HL-60 (cell line): ENCODE measurements around the gene ROPN1L.
A peak's percentile ranks its signal among the peaks of the same experiment; 100 is the strongest.

Source experiments
- DNase-seq, 2 experiments: peaks; one replicate each; pipeline ENCODE4 v3.0.0-alpha.2; 2010 to 2020; ENCODE audit warnings: low read depth in 1 of 2, low spot score in 1 of 2
- H3K27ac ChIP-seq: fragments of 250-450 bp; sonication (Bioruptor Pico); replicated peaks from 2 replicates; pipeline ENCODE4 v1.5.1; 2020; ENCODE audit warnings: mild to moderate bottlenecking, moderate library complexity
- H3K27me3 ChIP-seq: fragments of 250-450 bp; sonication (Bioruptor Pico); 2 replicates; pipeline ENCODE4 v1.5.1; 2021; ENCODE audit warnings: mild to moderate bottlenecking, moderate library complexity; ENCODE audit not compliant: insufficient read depth, poor library complexity, severe bottlenecking
- H3K4me3 ChIP-seq: replicated peaks from 2 replicates; pipeline ENCODE4 v1.5.1; 2011; ENCODE audit warnings: mild to moderate bottlenecking, control low read depth, low read length; ENCODE audit not compliant: insufficient read depth
- GABPA ChIP-seq: IDR thresholded peaks from 2 replicates; pipeline ENCODE4 v1.6.1; 2012; ENCODE audit warnings: low read depth
- POLR2AphosphoS5 ChIP-seq: IDR thresholded peaks from 2 replicates; pipeline ENCODE4 v1.6.1; 2012; ENCODE audit warnings: low read depth
- REST ChIP-seq: IDR thresholded peaks from 2 replicates; pipeline ENCODE4 v1.6.1; 2012; ENCODE audit warnings: low read depth; ENCODE audit not compliant: insufficient replicate concordance
- SPI1 ChIP-seq: IDR thresholded peaks from 2 replicates; pipeline ENCODE4 v1.6.1; 2012; ENCODE audit warnings: low read depth, mild to moderate bottlenecking, borderline replicate concordance
- TF ChIP-seq, protein P1 (sequence below): IDR thresholded peaks from one replicate; pipeline ENCODE4 v1.5.1; 2011; ENCODE audit warnings: low read length, control low read depth, inconsistent platforms; ENCODE audit not compliant: insufficient read depth

ROPN1L gene

DNA sequence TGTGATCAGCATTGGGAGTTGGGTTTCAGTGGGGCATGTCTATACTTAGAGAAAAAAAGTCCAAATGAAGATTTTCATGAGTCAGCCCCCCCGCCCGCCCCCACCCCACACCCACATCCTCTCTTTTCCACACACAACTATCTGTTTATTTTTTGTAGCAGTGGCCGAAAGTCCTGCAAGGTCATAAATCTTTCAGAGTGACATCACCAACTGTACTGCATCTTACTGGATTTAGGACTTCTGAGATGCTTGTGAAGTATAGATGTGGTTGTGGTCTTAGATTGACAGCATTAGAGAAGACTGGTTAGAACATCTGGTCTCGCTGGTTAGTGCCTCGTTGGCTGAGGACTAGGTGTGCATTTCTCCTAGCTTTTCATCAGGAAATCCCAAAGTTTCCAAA lies 7.3 kb upstream of the ROPN1L start:
- Histone ChIP-seq H3K4me3 (no peak overlapping the region), H3K27ac (no peak overlapping the region), H3K27me3 (no peaks in the 10 kb centered on the region)
- TF ChIP-seq SPI1: no peak
- TF ChIP-seq, protein P1, sequence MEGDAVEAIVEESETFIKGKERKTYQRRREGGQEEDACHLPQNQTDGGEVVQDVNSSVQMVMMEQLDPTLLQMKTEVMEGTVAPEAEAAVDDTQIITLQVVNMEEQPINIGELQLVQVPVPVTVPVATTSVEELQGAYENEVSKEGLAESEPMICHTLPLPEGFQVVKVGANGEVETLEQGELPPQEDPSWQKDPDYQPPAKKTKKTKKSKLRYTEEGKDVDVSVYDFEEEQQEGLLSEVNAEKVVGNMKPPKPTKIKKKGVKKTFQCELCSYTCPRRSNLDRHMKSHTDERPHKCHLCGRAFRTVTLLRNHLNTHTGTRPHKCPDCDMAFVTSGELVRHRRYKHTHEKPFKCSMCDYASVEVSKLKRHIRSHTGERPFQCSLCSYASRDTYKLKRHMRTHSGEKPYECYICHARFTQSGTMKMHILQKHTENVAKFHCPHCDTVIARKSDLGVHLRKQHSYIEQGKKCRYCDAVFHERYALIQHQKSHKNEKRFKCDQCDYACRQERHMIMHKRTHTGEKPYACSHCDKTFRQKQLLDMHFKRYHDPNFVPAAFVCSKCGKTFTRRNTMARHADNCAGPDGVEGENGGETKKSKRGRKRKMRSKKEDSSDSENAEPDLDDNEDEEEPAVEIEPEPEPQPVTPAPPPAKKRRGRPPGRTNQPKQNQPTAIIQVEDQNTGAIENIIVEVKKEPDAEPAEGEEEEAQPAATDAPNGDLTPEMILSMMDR: no peak
- TF ChIP-seq REST: no peak
- TF ChIP-seq POLR2AphosphoS5: no peak
- no peak for TF ChIP-seq GABPA
- DNase-seq: no peak

DNA sequence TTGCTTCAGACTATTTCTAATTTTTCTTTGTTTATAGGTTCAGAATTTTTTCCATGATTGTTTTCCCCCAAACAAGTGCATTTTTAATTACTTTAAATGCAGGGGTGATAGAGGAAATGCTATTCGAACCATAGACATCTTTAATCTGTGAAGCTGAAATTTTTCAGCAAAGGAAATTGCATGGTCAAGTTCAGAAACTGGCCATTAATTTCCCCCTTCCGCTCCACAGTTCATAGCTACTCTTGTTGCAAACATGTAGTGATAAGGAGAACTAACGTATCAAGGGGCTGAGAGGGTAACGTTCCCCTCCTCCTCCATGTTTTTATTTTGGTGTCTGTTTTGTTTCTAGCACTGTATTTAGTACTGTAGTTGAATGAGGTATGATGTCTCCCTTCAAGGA lies 3.4 kb upstream of the ROPN1L start:
- no peaks in the 10 kb centered on the region for H3K27me3 ChIP-seq
- no peak for DNase-seq
- TF ChIP-seq, protein P1: no peak
- TF ChIP-seq REST (no peak), SPI1 (no peak), GABPA (no peak), POLR2AphosphoS5 (no peak)
- H3K27ac ChIP-seq: peak overlapping the region; percentile 57
- no peak overlapping the region for H3K4me3 ChIP-seq

GRCh38 chr5:10439692-10440091 lies 2.0 kb upstream of the ROPN1L start:
- Histone ChIP-seq H3K27ac (no peak overlapping the region), H3K27me3 (no peaks in the 10 kb centered on the region), H3K4me3 (no peak overlapping the region)
- TF ChIP-seq REST: no peak
- DNase-seq: no peak
